C4-2B (cell line): Measurements from ENCODE around the gene SERINC1.

Experiments
- ZFX ChIP-seq: fragments of 450-650 bp; IDR thresholded peaks from 2 replicates; pipeline ENCODE4 v1.6.1; 2017
- TF ChIP-seq, protein P1 (sequence below): fragments of 450-650 bp; conservative IDR thresholded peaks from 2 replicates; pipeline ENCODE4 v1.5.1; 2017; ENCODE audit warnings: mild to moderate bottlenecking

DNA sequence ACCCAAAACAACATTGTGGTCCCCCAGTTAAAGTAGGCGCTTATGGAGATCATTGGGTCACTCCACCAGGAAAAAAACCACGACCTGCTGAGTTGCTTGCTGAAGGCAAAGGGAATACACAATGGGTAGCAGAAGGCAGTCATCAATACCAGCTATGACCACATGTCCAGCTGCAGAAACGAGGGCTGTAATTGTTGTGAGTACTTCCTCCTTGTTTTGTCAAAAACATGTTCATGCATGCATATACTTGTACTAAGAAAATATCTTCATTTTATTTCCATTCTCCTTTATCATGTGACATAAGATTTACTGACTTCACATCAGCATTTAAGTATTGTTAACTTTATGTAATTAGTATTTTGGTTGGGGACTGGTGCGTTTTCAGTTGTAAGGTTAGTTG is 16.9 kb downstream of the SERINC1 start:
- TF ChIP-seq, protein P1, sequence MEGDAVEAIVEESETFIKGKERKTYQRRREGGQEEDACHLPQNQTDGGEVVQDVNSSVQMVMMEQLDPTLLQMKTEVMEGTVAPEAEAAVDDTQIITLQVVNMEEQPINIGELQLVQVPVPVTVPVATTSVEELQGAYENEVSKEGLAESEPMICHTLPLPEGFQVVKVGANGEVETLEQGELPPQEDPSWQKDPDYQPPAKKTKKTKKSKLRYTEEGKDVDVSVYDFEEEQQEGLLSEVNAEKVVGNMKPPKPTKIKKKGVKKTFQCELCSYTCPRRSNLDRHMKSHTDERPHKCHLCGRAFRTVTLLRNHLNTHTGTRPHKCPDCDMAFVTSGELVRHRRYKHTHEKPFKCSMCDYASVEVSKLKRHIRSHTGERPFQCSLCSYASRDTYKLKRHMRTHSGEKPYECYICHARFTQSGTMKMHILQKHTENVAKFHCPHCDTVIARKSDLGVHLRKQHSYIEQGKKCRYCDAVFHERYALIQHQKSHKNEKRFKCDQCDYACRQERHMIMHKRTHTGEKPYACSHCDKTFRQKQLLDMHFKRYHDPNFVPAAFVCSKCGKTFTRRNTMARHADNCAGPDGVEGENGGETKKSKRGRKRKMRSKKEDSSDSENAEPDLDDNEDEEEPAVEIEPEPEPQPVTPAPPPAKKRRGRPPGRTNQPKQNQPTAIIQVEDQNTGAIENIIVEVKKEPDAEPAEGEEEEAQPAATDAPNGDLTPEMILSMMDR: no peak
- TF ChIP-seq ZFX: no peak
